Mucosa of stomach (tissue), 1 donor: Measurements from ENCODE around the gene HOMER2.

ENCODE experiments used
- H3K27me3 ChIP-seq: one replicate; pipeline ENCODE4 v1.7.0; 2013; ENCODE audit warnings: mild to moderate bottlenecking, low read length; ENCODE audit not compliant: control insufficient read depth, insufficient read depth
- H3K36me3 ChIP-seq: one replicate; pipeline ENCODE4 v1.7.0; 2013; ENCODE audit warnings: low read length; ENCODE audit not compliant: control insufficient read depth, insufficient read depth
- H3K4me1 ChIP-seq: one replicate; pipeline ENCODE4 v1.7.0; 2013; ENCODE audit warnings: mild to moderate bottlenecking, low read length; ENCODE audit not compliant: control insufficient read depth, insufficient read depth
- H3K4me3 ChIP-seq: one replicate; pipeline ENCODE4 v1.7.0; 2013; ENCODE audit warnings: low read length
- H3K9ac ChIP-seq: one replicate; pipeline ENCODE4 v1.7.0; 2013; ENCODE audit warnings: mild to moderate bottlenecking, low read length, moderate library complexity
- H3K9me3 ChIP-seq: one replicate; pipeline ENCODE4 v1.7.0; 2013; ENCODE audit warnings: mild to moderate bottlenecking, low read length, moderate library complexity; ENCODE audit not compliant: control insufficient read depth
- donor health status: Pancreatic carcinoma.

The HOMER2 gene

DNA sequence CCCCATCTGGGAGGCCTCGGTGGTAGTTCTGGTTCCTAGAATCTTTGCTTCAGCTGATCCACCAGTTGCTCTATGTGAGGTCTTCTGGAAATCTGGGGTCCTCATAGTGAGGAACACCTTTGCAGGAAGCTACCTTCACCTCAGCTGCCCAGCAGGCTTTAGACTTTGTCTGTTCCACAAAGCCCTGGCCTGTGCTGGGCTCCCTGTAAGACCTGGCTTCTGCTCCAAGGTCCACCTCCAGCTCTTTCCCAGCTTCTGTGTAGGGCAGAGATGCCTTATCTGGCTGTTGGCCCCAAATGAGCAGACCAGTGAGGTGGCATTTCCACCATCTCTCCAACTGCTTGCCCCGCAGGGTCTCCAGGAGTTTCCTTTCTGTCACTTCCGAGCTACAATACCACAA lies 8.2 kb upstream of the HOMER2 start:
- Histone ChIP-seq H3K9me3 (no peaks in the 10 kb centered on the region), H3K9ac (no peak overlapping the region), H3K27me3 (no peaks in the 10 kb centered on the region), H3K36me3 (no peaks in the 10 kb centered on the region), H3K4me3 (no peak overlapping the region), H3K4me1 (no peaks in the 10 kb centered on the region)

DNA sequence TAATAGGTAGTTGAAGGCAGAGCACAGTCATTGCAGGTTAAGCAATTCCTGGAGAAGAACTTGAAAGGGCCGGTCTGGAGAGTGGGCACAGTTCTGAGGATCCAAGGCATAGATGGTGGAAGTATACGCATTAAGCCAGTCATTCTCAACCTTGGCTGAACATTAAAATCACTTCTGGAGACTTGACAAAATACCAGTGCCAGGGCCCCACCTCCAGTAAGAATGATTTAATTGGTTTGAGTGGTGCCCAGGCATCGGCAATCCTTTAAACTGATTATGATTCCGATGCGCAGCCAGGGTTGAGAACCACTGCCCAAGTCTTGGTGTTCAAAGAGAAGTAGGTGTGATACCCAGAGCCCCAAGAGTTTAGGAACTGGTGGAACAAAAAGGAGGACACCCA lies 6.9 kb upstream of the HOMER2 start:
- no peak overlapping the region for H3K4me3 ChIP-seq
- no peaks in the 10 kb centered on the region for H3K4me1 ChIP-seq
- no peaks in the 10 kb centered on the region for H3K36me3 ChIP-seq
- H3K9me3 ChIP-seq = no peaks in the 10 kb centered on the region
- no peak overlapping the region for H3K9ac ChIP-seq
- H3K27me3 ChIP-seq = no peaks in the 10 kb centered on the region

DNA sequence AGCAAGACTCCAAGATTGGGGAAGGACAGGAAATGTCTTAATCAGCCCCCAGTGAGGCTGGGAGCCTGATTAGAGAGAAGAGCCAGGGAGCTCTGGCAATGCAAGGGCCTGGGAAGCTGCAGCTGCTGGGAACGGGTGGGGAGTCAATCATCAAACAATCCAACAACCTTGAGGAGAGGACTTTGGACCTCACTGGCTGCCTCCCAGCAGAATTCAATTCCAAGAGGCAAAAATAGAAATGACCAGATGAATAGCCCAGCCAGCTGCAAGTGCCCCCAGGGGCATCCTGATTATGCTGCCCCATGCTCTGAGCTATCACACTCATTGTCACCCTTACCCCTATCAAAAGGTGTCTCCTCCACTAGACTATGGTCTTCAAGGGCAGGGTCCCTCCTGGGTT lies 6.1 kb upstream of the HOMER2 start:
- Histone ChIP-seq H3K9ac (no peak overlapping the region), H3K4me1 (no peaks in the 10 kb centered on the region), H3K36me3 (no peaks in the 10 kb centered on the region), H3K9me3 (no peaks in the 10 kb centered on the region), H3K4me3 (no peak overlapping the region), H3K27me3 (no peaks in the 10 kb centered on the region)

DNA sequence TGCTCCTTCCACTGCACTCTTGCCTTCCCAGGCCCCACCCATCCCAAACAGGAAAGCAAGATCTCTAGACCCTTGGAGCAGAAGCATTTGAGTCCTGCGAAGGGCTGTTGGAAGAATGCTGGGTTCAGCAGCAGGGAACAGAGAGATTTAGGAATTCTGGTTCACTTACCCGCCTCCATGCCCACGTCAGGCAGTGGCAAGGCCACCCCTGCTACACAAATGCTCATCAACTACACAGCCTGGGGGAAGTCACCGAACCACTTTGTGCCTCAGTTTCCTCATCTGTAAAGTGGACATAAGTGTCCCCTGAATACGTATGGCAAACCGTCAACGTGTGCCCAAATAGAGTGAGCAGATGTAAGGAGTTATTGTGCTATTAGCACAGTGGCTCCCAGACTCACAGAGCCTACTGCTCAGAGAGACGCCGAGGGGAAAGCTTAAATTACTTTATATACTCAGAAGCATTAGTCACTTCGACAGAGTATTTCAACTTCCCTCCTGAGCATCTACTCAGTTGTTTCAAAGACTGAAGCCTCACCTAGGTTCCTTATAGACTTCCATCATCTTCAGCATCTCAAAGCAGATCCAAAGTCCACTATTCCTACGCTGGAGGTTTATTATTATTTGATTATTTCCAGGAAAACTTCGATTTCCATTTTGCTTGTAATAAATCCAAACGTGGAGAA lies 905 bp downstream of the HOMER2 start:
- H3K4me3 ChIP-seq = no peak overlapping the region
- H3K27me3 ChIP-seq = peaks cover 33% of the 10 kb centered on the region
- no peaks in the 10 kb centered on the region for H3K4me1 ChIP-seq
- H3K9ac ChIP-seq = peak overlapping the region; percentile 48
- no peaks in the 10 kb centered on the region for H3K9me3 ChIP-seq
- H3K36me3 ChIP-seq = no peaks in the 10 kb centered on the region

DNA sequence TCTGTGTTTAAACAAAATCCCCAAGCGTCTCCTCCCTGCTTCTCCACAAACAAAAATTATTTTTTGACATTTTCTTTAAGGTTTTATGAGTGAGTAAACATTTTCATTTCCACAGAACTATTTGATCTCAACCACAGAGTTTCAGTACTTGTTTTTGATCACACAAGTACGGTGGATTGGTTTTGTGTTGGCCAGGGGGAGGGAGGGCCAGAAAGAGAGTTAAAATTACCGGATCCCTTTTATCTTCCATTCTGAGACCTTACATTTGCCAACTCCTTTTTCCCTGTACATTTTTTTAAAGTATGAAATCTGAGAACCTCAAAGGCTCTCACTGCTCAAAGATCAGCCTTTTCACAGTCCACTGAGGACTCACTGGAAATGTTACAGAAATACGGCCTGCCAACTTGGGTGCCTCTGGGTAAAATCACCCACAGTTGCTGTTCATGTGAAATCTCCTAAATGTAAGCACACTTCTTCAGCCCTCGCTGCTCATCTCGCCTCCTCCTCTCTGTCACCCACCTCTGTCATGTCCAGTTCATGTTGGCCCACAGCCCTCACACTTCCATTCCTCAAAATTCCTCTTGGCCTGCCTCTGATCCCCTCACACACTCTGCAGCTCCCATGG lies 1.7 kb downstream of the HOMER2 start:
- Histone ChIP-seq H3K9ac (peak overlapping the region; percentile 6), H3K9me3 (no peaks in the 10 kb centered on the region), H3K4me3 (no peak overlapping the region), H3K27me3 (peaks cover 33% of the 10 kb centered on the region), H3K4me1 (no peaks in the 10 kb centered on the region), H3K36me3 (no peaks in the 10 kb centered on the region)

DNA sequence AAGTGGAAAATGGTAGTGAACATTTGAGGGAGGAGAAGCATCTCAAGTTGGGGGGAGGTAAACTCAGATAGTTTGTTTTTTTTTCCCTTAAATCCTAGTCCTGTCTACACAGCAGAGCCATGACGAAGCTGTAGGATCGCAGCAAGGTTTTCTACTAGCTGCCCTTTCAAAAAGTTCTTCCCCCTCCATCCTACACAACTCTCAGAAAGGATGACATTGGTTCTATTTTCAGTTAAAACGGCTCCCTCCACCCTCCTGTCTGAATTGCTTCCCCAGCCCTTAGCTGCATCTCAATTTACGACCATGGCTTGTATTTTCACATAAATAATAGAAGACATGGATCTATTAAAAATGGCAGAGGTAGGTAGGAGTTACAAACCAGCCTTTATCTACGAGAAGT lies 2.2 kb downstream of the HOMER2 start:
- Histone ChIP-seq H3K27me3 (peaks cover 33% of the 10 kb centered on the region), H3K9me3 (no peaks in the 10 kb centered on the region), H3K9ac (no peak overlapping the region), H3K4me3 (no peak overlapping the region), H3K4me1 (no peaks in the 10 kb centered on the region), H3K36me3 (no peaks in the 10 kb centered on the region)

DNA sequence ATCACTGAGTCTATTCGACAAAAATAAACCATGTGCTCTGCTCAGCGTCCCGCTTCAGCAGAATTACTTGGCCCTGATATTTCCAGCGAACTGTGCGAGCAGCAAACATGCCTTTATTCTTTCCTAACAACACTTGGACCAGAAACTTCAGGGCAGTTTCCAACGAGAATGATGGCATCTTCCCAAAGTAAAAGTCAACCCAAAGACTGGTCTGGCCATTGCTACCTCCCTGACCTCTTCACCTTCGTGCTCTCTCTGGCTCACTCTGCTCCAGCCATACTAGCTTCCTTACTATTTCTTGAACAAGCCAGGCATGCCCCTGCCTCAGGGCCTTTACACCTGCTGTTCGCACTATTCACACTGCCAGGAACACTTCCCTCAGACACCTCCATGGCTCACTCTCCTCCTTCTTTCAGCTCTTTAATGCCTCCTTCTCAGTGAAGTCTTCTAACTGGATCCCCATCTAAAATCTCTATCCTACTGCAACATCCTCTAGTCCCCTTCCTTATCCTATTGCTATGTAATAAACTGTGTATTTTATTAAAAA lies 6.3 kb downstream of the HOMER2 start:
- no peak overlapping the region for H3K4me3 ChIP-seq
- no peak overlapping the region for H3K9ac ChIP-seq
- H3K9me3 ChIP-seq = no peaks in the 10 kb centered on the region
- H3K27me3 ChIP-seq = peaks cover 18% of the 10 kb centered on the region
- no peaks in the 10 kb centered on the region for H3K4me1 ChIP-seq
- no peaks in the 10 kb centered on the region for H3K36me3 ChIP-seq

DNA sequence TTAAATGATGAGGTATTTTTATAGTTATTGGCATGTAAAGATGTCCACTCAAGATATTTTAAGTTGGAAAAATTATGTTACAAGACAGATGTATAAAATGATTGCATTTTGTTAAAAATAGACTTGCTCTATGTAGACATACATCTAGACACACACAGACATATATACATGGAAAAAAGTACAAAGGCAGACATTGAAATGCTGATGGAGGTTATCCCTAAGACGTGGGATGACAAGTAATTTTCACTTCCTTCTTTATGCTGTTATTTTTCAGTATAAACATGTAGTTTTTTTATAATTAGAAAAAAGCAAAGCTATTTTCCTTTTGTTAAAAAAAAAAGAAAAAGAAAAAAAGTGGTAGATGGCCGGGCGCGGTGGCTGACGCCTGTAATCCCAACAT lies 7.2 kb downstream of the HOMER2 start:
- Histone ChIP-seq H3K9me3 (no peaks in the 10 kb centered on the region), H3K4me3 (no peak overlapping the region), H3K36me3 (no peaks in the 10 kb centered on the region), H3K27me3 (peaks cover 14% of the 10 kb centered on the region), H3K4me1 (no peaks in the 10 kb centered on the region), H3K9ac (no peak overlapping the region)

DNA sequence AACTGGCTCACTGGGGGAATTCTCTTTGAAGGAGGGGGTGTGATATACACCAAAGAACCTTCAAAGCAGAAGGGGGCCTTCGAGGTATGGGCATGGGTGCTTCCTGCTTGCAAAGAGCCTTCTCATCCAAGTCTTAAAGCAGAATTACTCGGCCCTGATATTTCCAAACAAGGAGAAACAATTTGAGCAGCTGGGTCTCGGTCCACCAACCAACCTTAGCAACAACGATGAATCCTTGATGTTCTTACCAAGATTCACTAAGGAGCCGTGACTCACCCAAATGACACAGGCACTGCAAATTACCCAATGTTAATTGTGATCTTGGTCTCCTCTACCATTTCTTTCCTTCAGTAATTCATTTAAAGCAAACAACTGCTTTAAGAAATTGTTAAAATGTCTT lies 7.7 kb downstream of the HOMER2 start:
- Histone ChIP-seq H3K9me3 (no peaks in the 10 kb centered on the region), H3K4me3 (no peak overlapping the region), H3K27me3 (peaks cover 9% of the 10 kb centered on the region), H3K9ac (no peak overlapping the region), H3K4me1 (no peaks in the 10 kb centered on the region), H3K36me3 (no peaks in the 10 kb centered on the region)

DNA sequence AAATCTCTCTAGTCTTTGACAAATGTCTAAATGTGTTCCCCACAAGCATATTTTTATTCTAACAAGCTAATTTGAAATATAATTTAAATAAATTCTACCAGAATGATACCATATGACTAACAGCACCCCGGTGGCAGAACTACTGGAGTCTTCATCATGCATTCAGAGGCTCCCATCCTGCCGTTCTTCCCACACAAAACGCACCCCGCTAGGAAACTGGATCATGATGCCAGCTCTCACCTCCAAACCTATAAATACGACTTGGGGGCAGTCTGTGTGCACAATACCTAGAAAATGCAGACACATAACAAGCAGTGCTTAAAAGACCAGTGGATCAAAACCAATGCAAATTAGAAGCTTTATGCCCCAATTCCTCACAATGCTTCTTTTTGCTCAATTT lies 8.5 kb downstream of the HOMER2 start:
- H3K9me3 ChIP-seq = no peaks in the 10 kb centered on the region
- H3K36me3 ChIP-seq = no peaks in the 10 kb centered on the region
- peaks cover 2% of the 10 kb centered on the region for H3K27me3 ChIP-seq
- H3K4me1 ChIP-seq = no peaks in the 10 kb centered on the region
- H3K4me3 ChIP-seq = no peak overlapping the region
- H3K9ac ChIP-seq = no peak overlapping the region

DNA sequence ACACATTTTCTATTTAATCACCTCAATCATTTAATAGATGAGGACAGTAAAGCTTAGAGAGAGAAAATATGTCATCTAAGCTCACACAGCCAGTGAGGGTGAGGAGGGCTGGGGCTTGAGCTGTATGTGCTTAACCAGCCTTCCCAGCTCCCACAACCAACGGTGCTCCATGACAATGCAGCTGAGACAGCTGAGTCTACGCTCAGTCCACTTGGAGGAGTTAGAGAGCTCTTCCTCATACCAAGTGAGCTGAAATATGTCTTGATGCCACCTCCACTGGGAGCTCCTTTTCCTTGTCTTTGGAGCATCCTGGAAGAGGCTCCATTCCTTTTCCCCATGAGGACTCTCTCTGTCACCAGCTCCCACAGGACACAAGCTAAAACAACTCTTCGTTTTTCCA lies 9.3 kb downstream of the HOMER2 start:
- no peak overlapping the region for H3K4me3 ChIP-seq
- no peaks in the 10 kb centered on the region for H3K27me3 ChIP-seq
- no peak overlapping the region for H3K9ac ChIP-seq

DNA sequence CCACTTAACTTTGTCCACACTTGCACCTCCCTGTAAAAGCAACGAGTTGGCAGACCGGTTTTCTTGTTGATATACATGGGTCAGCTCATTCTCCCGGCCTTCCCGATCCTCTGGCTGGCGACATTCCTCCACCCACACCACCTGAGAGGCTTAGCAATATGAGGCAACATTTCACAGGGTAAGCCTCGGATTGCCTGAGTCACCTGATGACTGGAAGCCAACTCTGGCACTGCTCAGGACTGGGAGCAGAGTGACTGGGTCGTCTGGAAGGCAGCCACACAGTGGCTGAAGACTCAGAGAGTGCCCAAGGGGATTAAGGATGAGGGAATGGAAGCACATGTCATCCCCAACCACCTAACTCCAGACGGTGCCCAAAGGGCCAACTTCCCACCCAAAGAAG lies 9.8 kb downstream of the HOMER2 start:
- Histone ChIP-seq H3K4me3 (no peak overlapping the region), H3K36me3 (no peaks in the 10 kb centered on the region), H3K9ac (no peak overlapping the region), H3K9me3 (no peaks in the 10 kb centered on the region), H3K27me3 (no peaks in the 10 kb centered on the region), H3K4me1 (no peaks in the 10 kb centered on the region)

More for the DNA sequence above, 9.3 kb downstream of the HOMER2 start:
- no peaks in the 10 kb centered on the region for H3K36me3 ChIP-seq
- H3K4me1 ChIP-seq = no peaks in the 10 kb centered on the region
- no peaks in the 10 kb centered on the region for H3K9me3 ChIP-seq
